GM12878 (cell line): ENCODE results near the gene EIF2S2. TPM values are rescaled to one million over a fixed set of nuclear protein-coding genes. Genes with fewer than 3 reads are reported as not detected.

ENCODE experiments used
- ATAC-seq: fragments of 200-7000 bp; cut with Tn5 transposase; 3 replicates; pipeline ENCODE4 v1.9.1; 2020; ENCODE audit warnings: mild to moderate bottlenecking, moderate library complexity
- BruUV-seq: library from RNA; stranded (reverse); fragments of 400-500 nt; replicated peaks from 2 replicates; lab custom pipeline; 2021; lab: Mats Ljungman, UMichigan
- CTCF ChIA-PET: fragments of 300-600 bp; sonication (Branson Sonifier 250); formaldehyde crosslinking; extraction: SDS; loops from one replicate; lab custom pipeline; 2021; ENCODE audit warnings: inconsistent platforms; lab: Yijun Ruan, JAX
- POLR2A ChIA-PET: fragments of 350-600 bp; formaldehyde crosslinking; extraction: SDS; loops from one replicate; lab custom pipeline; 2021; ENCODE audit warnings: inconsistent platforms; lab: Charles Lee
- RAD21 ChIA-PET: fragments of 300-600 bp; sonication (Branson Sonifier 250); formaldehyde crosslinking; loops from one replicate; lab custom pipeline; 2023; ENCODE audit warnings: antibody characterized with exemption; ENCODE audit not compliant: unreplicated experiment; lab: Charles Lee
- SMC1A ChIA-PET: fragments of 300-600 bp; sonication (Branson Sonifier 250); formaldehyde crosslinking; loops from one replicate; lab custom pipeline; 2023; ENCODE audit not compliant: unreplicated experiment, uncharacterized antibody; lab: Charles Lee
- DNase-seq: peaks from one replicate; pipeline ENCODE4 v3.0.0-alpha.2; 2011; ENCODE audit warnings: low read depth, low spot score
- FAIRE-seq: peaks from 3 replicates; lab custom pipeline; 2011; peaks lifted over from hg19 to GRCh38; lab: Jason Lieb, UNC
- H2AFZ ChIP-seq: 2 replicates; pipeline ENCODE4 v1.6.0; 2011; ENCODE audit warnings: low read depth, low read length, control low read depth; ENCODE audit not compliant: control insufficient read depth
- H3K27ac ChIP-seq: 2 replicates; pipeline ENCODE4 v1.5.1; 2011; ENCODE audit warnings: control low read depth; ENCODE audit not compliant: control insufficient read depth, insufficient read depth
- H3K27me3 ChIP-seq, 2 experiments: replicated peaks in 1 of 2; 2 replicates each; pipeline versions ENCODE4 v1.6.0 to v1.6.1; 2011; ENCODE audit warnings: low read length in 1 of 2; ENCODE audit not compliant: control insufficient read depth in 2 of 2, insufficient read depth in 2 of 2
- H3K36me3 ChIP-seq, 2 experiments: 2 replicates each; pipeline ENCODE4 v1.5.1; 2011; ENCODE audit warnings: low read length in 1 of 2; ENCODE audit not compliant: control insufficient read depth in 2 of 2, insufficient read depth in 2 of 2
- H3K4me1 ChIP-seq: 2 replicates; pipeline ENCODE4 v1.6.1; 2011; ENCODE audit warnings: mild to moderate bottlenecking, low read length, moderate library complexity, mixed read lengths; ENCODE audit not compliant: control insufficient read depth, insufficient read depth
- H3K4me2 ChIP-seq: 2 replicates; pipeline ENCODE4 v1.6.0; 2011; ENCODE audit warnings: control low read depth; ENCODE audit not compliant: control insufficient read depth, insufficient read depth
- H3K4me3 ChIP-seq: fragments of 200-600 bp; sonication (generic); 2 replicates; pipeline ENCODE4 v1.5.1; 2016
- H3K79me2 ChIP-seq: 2 replicates; pipeline ENCODE4 v1.6.0; 2011; ENCODE audit warnings: low read length; ENCODE audit not compliant: control insufficient read depth, insufficient read depth
- H3K9ac ChIP-seq: 2 replicates; pipeline ENCODE4 v1.8.0; 2011; ENCODE audit warnings: low read length, control low read depth, mixed read lengths; ENCODE audit not compliant: control insufficient read depth, insufficient read depth
- H3K9me3 ChIP-seq: replicated peaks from 3 replicates; pipeline ENCODE4 v1.5.1; 2011; ENCODE audit warnings: mild to moderate bottlenecking, low read length; ENCODE audit not compliant: control insufficient read depth, insufficient read depth
- H4K20me1 ChIP-seq: 2 replicates; pipeline ENCODE4 v1.6.0; 2011; ENCODE audit not compliant: control insufficient read depth, insufficient read depth
- ATF7 ChIP-seq: fragments of 450-650 bp; IDR thresholded peaks from 2 replicates; pipeline ENCODE4 v1.6.1; 2016; ENCODE audit warnings: low read depth, mild to moderate bottlenecking
- DPF2 ChIP-seq: fragments of 450-650 bp; IDR thresholded peaks from 2 replicates; pipeline ENCODE4 v1.6.1; 2017; ENCODE audit warnings: mild to moderate bottlenecking
- EP300 ChIP-seq, 2 experiments: fragments of 150-350 bp in 1 of 2; IDR thresholded peaks; 2 replicates each; pipeline ENCODE4 v1.6.1; 2011 to 2012; ENCODE audit warnings: low read depth in 2 of 2, low read length in 2 of 2, borderline replicate concordance in 1 of 2, improper control_type of control experiment in 1 of 2, inconsistent platforms in 1 of 2; ENCODE audit not compliant: control insufficient read depth in 1 of 2
- IKZF1 ChIP-seq: fragments of 450-650 bp; conservative IDR thresholded peaks from 2 replicates; pipeline ENCODE4 v1.6.1; 2017; ENCODE audit warnings: antibody characterized with exemption, mild to moderate bottlenecking
- IKZF2 ChIP-seq, 2 experiments: fragments of 450-650 bp; IDR thresholded peaks; 2 replicates each; pipeline ENCODE4 v1.6.1; 2017; ENCODE audit warnings: mild to moderate bottlenecking in 2 of 2, moderate library complexity in 2 of 2
- IRF4 ChIP-seq: IDR thresholded peaks from 2 replicates; pipeline ENCODE4 v1.6.1; 2011; ENCODE audit warnings: low read depth, low read length
- SP1 ChIP-seq: IDR thresholded peaks from one replicate; pipeline ENCODE4 v1.6.1; 2011; ENCODE audit warnings: low read depth, low read length
- SPI1 ChIP-seq: IDR thresholded peaks from 2 replicates; pipeline ENCODE4 v1.6.1; 2011; ENCODE audit warnings: low read depth, mild to moderate bottlenecking, low read length, moderate library complexity, borderline replicate concordance; ENCODE audit not compliant: insufficient read depth
- TCF7 ChIP-seq: IDR thresholded peaks from 2 replicates; pipeline ENCODE4 v1.6.1; 2014; ENCODE audit warnings: antibody characterized with exemption, borderline replicate concordance
- WGBS: methylation state at CpG from one replicate; pipeline ENCODE4 v1.1.6; 2016; ENCODE audit warnings: low lambda C conversion rate; ENCODE audit not compliant: insufficient replicate concordance, insufficient coverage; ENCODE audit errors: missing lambda C conversion rate; 5-methylcytosine and 5-hydroxymethylcytosine counted together
- in situ Hi-C: fragments of 300-500 bp; cut with MboI; formaldehyde crosslinking; loops from 9 replicates; pipeline ENCODE4 v1.14.3; 2018; ENCODE audit warnings: mixed read lengths
- intact Hi-C: fragments of 100-400 bp; cut with micrococcal nuclease; formaldehyde crosslinking; loops from one replicate; pipeline ENCODE4 v1.14.2; 2022; ENCODE audit not compliant: unreplicated experiment
- polyA plus RNA-seq, 11 experiments: library from polyadenylated mRNA; depleted of rRNA in 4 of 11; unstranded in 6 of 11; stranded (reverse) in 5 of 11; fragments of >200 nt; fragmentation: Nextera tagmentation in 4 of 11; fragmentation: Illumina TruSeq in 1 of 11; extraction: Ambion mirVana in 4 of 11; extraction: Trizol in 1 of 11; gene quantifications; 1 replicate in 1 of 11; 2 replicates in 10 of 11; pipeline versions ENCODE4 v1.2.1 to v1.2.3, GENCODE V29; 2011 to 2016; ENCODE audit warnings: inconsistent platforms in 2 of 11, missing spikeins in 2 of 11, low read depth in 1 of 11
- total RNA-seq, 4 experiments: library from RNA; depleted of rRNA in 3 of 4; stranded (reverse); fragments of >200 nt in 3 of 4; fragmentation: Illumina TruSeq in 1 of 4; extraction: Trizol in 1 of 4; gene quantifications; 2 replicates each; pipeline versions ENCODE4 v1.2.1 to v1.2.3, GENCODE V29; 2013 to 2021

Gene EIF2S2
- total and polyA plus RNA-seq, 10 of the 15 experiments (the other 5 are each of a cell fraction or from before 2014, with no cell fraction given) = 60.2 to 153 (median 84.3) TPM

DNA sequence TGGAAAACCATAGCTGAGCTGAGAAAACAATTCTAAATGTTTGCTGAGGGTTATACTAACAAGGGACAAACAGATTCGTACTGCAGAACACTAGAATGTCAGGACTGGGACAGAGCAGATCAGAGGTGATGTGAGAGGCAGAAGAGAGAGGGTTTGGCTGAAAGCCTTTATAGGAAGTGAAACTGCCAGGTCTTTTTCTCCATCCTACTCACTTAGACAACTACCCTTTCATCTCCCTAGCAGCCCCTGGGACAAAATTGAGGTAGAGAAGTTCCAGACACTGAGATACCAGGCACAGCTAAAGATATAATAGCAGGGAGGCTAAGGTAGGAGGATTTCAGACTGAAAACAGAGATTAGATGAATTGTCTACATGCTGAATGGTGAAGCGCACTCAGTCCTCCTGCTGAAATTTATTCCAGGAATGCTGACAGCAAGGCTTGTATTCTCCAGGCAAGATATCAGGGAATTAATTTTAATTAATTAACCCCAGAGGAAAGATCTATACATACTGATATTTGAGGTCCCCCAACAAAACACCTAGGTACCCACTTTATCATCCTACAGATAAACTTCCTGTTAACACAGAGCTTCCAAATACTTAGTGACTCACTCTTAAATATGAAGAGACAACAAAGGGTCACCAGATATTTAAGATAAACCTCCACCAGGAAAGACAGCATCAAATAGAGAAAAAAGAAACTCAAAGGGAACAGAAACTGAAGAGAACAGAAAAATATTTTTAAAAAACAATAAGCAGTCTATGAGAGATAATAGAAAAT is 12.6 kb upstream of the EIF2S2 start:
- H3K4me3 ChIP-seq = no peak overlapping the region
- no peak overlapping the region for H2AFZ ChIP-seq
- SMC1A ChIA-PET = interaction anchor here (0.8 to 3.0 kb wide), 4 partner anchors 12 to 282 kb away, joined by 3 to 12 read pairs (median 7); partner anchors contain the start of gene EIF2S2
- POLR2A ChIA-PET = interaction anchor here (1.3 kb wide), 1 partner anchor 12 kb away, joined by 3 read pairs; the partner anchor contains the start of gene EIF2S2
- intact Hi-C loops (loop anchor here (5.0 to 10.0 kb wide), 3 partner anchors 207 to 460 kb away; partner anchors contain the start of genes ACTL10 and C20orf144), in situ Hi-C loops (loop anchor here (10.0 kb wide), 1 partner anchor 260 kb away; no protein-coding TSS in a partner anchor)
- peaks cover 0 to 2% of the 10 kb centered on the region in 2 experiments; a peak in 2 of 4 replicates for H3K27me3 ChIP-seq
- CTCF ChIA-PET = interaction anchor here (1.1 to 1.6 kb wide), 6 partner anchors 9 to 263 kb away, joined by 3 to 7 read pairs (median 4); partner anchors contain the start of gene EIF2S2
- no peak for DNase-seq
- no peak overlapping the region for H3K27ac ChIP-seq
- WGBS = 57% methylated on average over 2 of the region's 2 CpGs
- H4K20me1 ChIP-seq = no peaks in the 10 kb centered on the region
- H3K79me2 ChIP-seq = no peaks in the 10 kb centered on the region
- no TSS peak for BruUV-seq
- H3K9me3 ChIP-seq = no peaks in the 10 kb centered on the region
- RAD21 ChIA-PET = interaction anchor here (1.2 kb wide), 1 partner anchor 261 kb away, joined by 5 read pairs; no protein-coding TSS in a partner anchor
- no peaks in the 10 kb centered on the region for H3K36me3 ChIP-seq
- H3K9ac ChIP-seq = no peak overlapping the region
- peak; percentile 97 for FAIRE-seq
- peak; percentile 98 for ATAC-seq
- 0 out of 2 replicates have a peak overlapping the region, but pooled peaks have one; percentile 47 for H3K4me2 ChIP-seq
- H3K4me1 ChIP-seq = peaks cover 4% of the 10 kb centered on the region; the same call in 1 of the 2 replicates
- TF ChIP-seq IKZF1 (peak; percentile 56), DPF2 (0 out of 2 replicates have a peak, but pooled peaks have one; percentile 38), SPI1 (peak; percentile 98), IRF4 (peak; percentile 77), IKZF2 (IDR thresholded peaks at IDR 0.05) (peak; percentile 53 to 60; a peak in 2 of 4 replicates), SP1 (no peak), TCF7 (0 out of 2 replicates have a peak, but pooled peaks have one; percentile 9), EP300 (IDR thresholded peaks at IDR 0.05; ENCODE audit: borderline replicate concordance in 1 of 2, control insufficient read depth in 1 of 2, low read depth in 2 of 2, low read length in 2 of 2) (0 out of 4 replicates have a peak, but pooled peaks of 1 of the 2 experiments have one; percentile 12), ATF7 (no peak)
- TF ChIP-seq, all 136 proteins: peak for 7
